Trophoblast cell (in vitro differentiated cells and primary cell): ENCODE data around the gene NUDT16L1.

Source experiments
- DNase-seq, 2 donors: peaks; one replicate each; pipeline ENCODE4 v3.0.0-alpha.2; 2016
- H2AFZ ChIP-seq: 2 replicates; pipeline ENCODE4 v1.6.1; 2013; ENCODE audit warnings: low read length, moderate library complexity, mild to moderate bottlenecking; ENCODE audit not compliant: insufficient read depth, poor library complexity
- H2AK5ac ChIP-seq: 2 replicates; pipeline ENCODE4 v1.6.1; 2013; ENCODE audit warnings: mild to moderate bottlenecking, low read length
- H2BK120ac ChIP-seq: 2 replicates; pipeline ENCODE4 v1.6.1; 2013; ENCODE audit warnings: low read length, mild to moderate bottlenecking, moderate library complexity; ENCODE audit not compliant: insufficient read depth, poor library complexity
- H2BK12ac ChIP-seq: 2 replicates; pipeline ENCODE4 v1.6.1; 2013; ENCODE audit warnings: mild to moderate bottlenecking, low read length, moderate library complexity
- H2BK5ac ChIP-seq: 2 replicates; pipeline ENCODE4 v1.6.1; 2013; ENCODE audit warnings: low read length, low read depth, moderate library complexity, mild to moderate bottlenecking; ENCODE audit not compliant: poor library complexity
- H3K14ac ChIP-seq: 2 replicates; pipeline ENCODE4 v1.6.1; 2013; ENCODE audit warnings: mild to moderate bottlenecking, low read length
- H3K18ac ChIP-seq: 2 replicates; pipeline ENCODE4 v1.6.1; 2013; ENCODE audit warnings: mild to moderate bottlenecking, low read length
- H3K23ac ChIP-seq: 2 replicates; pipeline ENCODE4 v1.6.1; 2013; ENCODE audit warnings: low read length
- H3K27ac ChIP-seq: 2 replicates; pipeline ENCODE4 v1.5.1; 2013; ENCODE audit warnings: low read depth, mild to moderate bottlenecking, inconsistent platforms, low read length, moderate library complexity
- H3K27me3 ChIP-seq: 2 replicates; pipeline ENCODE4 v1.6.1; 2013; ENCODE audit warnings: inconsistent platforms, mild to moderate bottlenecking, low read length, moderate library complexity; ENCODE audit not compliant: insufficient read depth
- H3K36me3 ChIP-seq, 2 experiments: 1 replicate in 1 of 2; 2 replicates in 1 of 2; pipeline ENCODE4 v1.6.1; 2013; ENCODE audit warnings: low read length in 2 of 2, mild to moderate bottlenecking in 2 of 2, moderate library complexity in 1 of 2; ENCODE audit not compliant: insufficient read depth in 2 of 2, control insufficient read depth in 1 of 2
- H3K4ac ChIP-seq: 2 replicates; pipeline ENCODE4 v1.6.1; 2013; ENCODE audit warnings: low read depth, mild to moderate bottlenecking, low read length, moderate library complexity
- H3K4me1 ChIP-seq, 2 experiments: 1 replicate in 1 of 2; 2 replicates in 1 of 2; pipeline ENCODE4 v1.6.1; 2013; ENCODE audit warnings: low read length in 2 of 2, mild to moderate bottlenecking in 2 of 2, moderate library complexity in 1 of 2; ENCODE audit not compliant: insufficient read depth in 2 of 2, control insufficient read depth in 1 of 2
- H3K4me2 ChIP-seq: 2 replicates; pipeline ENCODE4 v1.6.1; 2013; ENCODE audit warnings: inconsistent platforms, mild to moderate bottlenecking, low read length, moderate library complexity
- H3K4me3 ChIP-seq: 2 replicates; pipeline ENCODE4 v1.5.1; 2013; ENCODE audit warnings: mild to moderate bottlenecking, low read depth, low read length, inconsistent platforms
- H3K79me1 ChIP-seq: one replicate; pipeline ENCODE4 v1.6.1; 2013; ENCODE audit warnings: low read length
- H3K79me2 ChIP-seq: 2 replicates; pipeline ENCODE4 v1.6.1; 2013; ENCODE audit warnings: low read length, mild to moderate bottlenecking; ENCODE audit not compliant: control insufficient read depth, insufficient read depth, poor library complexity
- H3K9ac ChIP-seq: 2 replicates; pipeline ENCODE4 v1.6.1; 2013; ENCODE audit warnings: mild to moderate bottlenecking, low read length
- H3K9me3 ChIP-seq: 2 replicates; pipeline ENCODE4 v1.6.1; 2013; ENCODE audit warnings: low read depth, mild to moderate bottlenecking, control low read depth, inconsistent platforms, low read length; ENCODE audit not compliant: insufficient read depth
- H4K12ac ChIP-seq: 2 replicates; pipeline ENCODE4 v1.6.1; 2013; ENCODE audit warnings: low read depth, mild to moderate bottlenecking, low read length, moderate library complexity
- H4K8ac ChIP-seq: 2 replicates; pipeline ENCODE4 v1.6.1; 2013; ENCODE audit warnings: low read depth, mild to moderate bottlenecking, low read length, moderate library complexity
- H4K91ac ChIP-seq: one replicate; pipeline ENCODE4 v1.6.1; 2013; ENCODE audit warnings: low read depth, mild to moderate bottlenecking, low read length, moderate library complexity
- WGBS: extraction: QIAGEN DNeasy Blood & Tissue Kit; methylation state at CpG from one replicate; pipeline ENCODE4 v1.1.7; 2013; ENCODE audit warnings: missing lambda C conversion rate; ENCODE audit not compliant: insufficient read length, insufficient coverage; ENCODE audit errors: extremely low coverage; 5-methylcytosine and 5-hydroxymethylcytosine counted together

NUDT16L1 gene

GRCh38 chr16:4675864-4676786 is 17.2 kb upstream of the NUDT16L1 start:
- no peak for DNase-seq
- WGBS: no CpG with 5 or more reads among the region's 23 CpGs
- Histone ChIP-seq H2BK5ac (peak overlapping the region; percentile 67), H2AK5ac (peak overlapping the region; percentile 49), H3K14ac (peak overlapping the region; percentile 68), H2BK120ac (peak overlapping the region; percentile 47), H3K9me3 (no peaks in the 10 kb centered on the region), H3K4me3 (no peak overlapping the region), H3K36me3 (peaks cover 25 to 28% of the 10 kb centered on the region in 2 experiments), H3K27me3 (no peaks in the 10 kb centered on the region), H3K79me1 (peaks cover 17% of the 10 kb centered on the region), H3K18ac (peak overlapping the region; percentile 27), H4K91ac (peak overlapping the region; percentile 60), H3K23ac (no peak overlapping the region), H2BK12ac (peak overlapping the region; percentile 63), H3K4ac (no peak overlapping the region), H4K12ac (peak overlapping the region; percentile 19), H2AFZ (no peak overlapping the region), H3K9ac (no peak overlapping the region), H4K8ac (peak overlapping the region; percentile 78), H3K79me2 (peaks cover 2% of the 10 kb centered on the region), H3K4me2 (peak overlapping the region; percentile 34), H3K4me1 (peaks cover 26 to 31% of the 10 kb centered on the region in 2 experiments), H3K27ac (peak overlapping the region; percentile 75)

GRCh38 chr16:4676831-4677230 is 16.5 kb upstream of the NUDT16L1 start:
- Histone ChIP-seq H3K27me3 (no peaks in the 10 kb centered on the region), H4K91ac (peak overlapping the region; percentile 18), H3K36me3 (peaks cover 27 to 28% of the 10 kb centered on the region in 2 experiments), H2BK12ac (peak overlapping the region; percentile 4), H3K9ac (no peak overlapping the region), H3K4ac (no peak overlapping the region), H3K79me1 (peaks cover 17% of the 10 kb centered on the region), H3K18ac (peak overlapping the region; percentile 5), H3K9me3 (no peaks in the 10 kb centered on the region), H4K8ac (peak overlapping the region; percentile 1), H3K4me3 (no peak overlapping the region), H3K4me1 (peaks cover 26 to 31% of the 10 kb centered on the region in 2 experiments), H2BK5ac (no peak overlapping the region), H4K12ac (no peak overlapping the region), H3K23ac (no peak overlapping the region), H3K27ac (peak overlapping the region; percentile 75), H3K79me2 (peaks cover 2% of the 10 kb centered on the region), H2AFZ (no peak overlapping the region), H3K4me2 (no peak overlapping the region), H3K14ac (peak overlapping the region; percentile 18), H2AK5ac (no peak overlapping the region), H2BK120ac (no peak overlapping the region)
- WGBS: no CpG with 5 or more reads among the region's 11 CpGs
- DNase-seq: no peak

- Histone ChIP-seq H3K27ac (no peak overlapping the region), H3K4ac (no peak overlapping the region), H3K23ac (no peak overlapping the region), H3K4me2 (no peak overlapping the region), H4K8ac (no peak overlapping the region), H3K4me1 (peaks cover 26 to 31% of the 10 kb centered on the region in 2 experiments), H3K79me2 (peaks cover 2% of the 10 kb centered on the region), H3K79me1 (peaks cover 17% of the 10 kb centered on the region), H3K27me3 (no peaks in the 10 kb centered on the region), H2BK5ac (no peak overlapping the region), H2AFZ (no peak overlapping the region), H3K36me3 (peaks cover 31% of the 10 kb centered on the region in 2 experiments), H2BK120ac (no peak overlapping the region), H3K4me3 (no peak overlapping the region), H3K14ac (no peak overlapping the region), H3K9me3 (no peaks in the 10 kb centered on the region), H3K18ac (no peak overlapping the region), H3K9ac (no peak overlapping the region), H4K91ac (no peak overlapping the region), H2BK12ac (no peak overlapping the region), H4K12ac (no peak overlapping the region), H2AK5ac (no peak overlapping the region)
- DNase-seq: no peak
- no CpG with 5 or more reads among the region's 17 CpGs for WGBS
These were observed 16.0 kb upstream of the NUDT16L1 start for GRCh38 chr16:4677390-4677789.

- Histone ChIP-seq H3K9me3 (no peaks in the 10 kb centered on the region), H3K23ac (no peak overlapping the region), H3K27me3 (no peaks in the 10 kb centered on the region), H3K4ac (no peak overlapping the region), H2BK5ac (no peak overlapping the region), H4K8ac (no peak overlapping the region), H3K4me3 (no peak overlapping the region), H4K12ac (no peak overlapping the region), H4K91ac (peak overlapping the region; percentile 15), H3K79me1 (peaks cover 17% of the 10 kb centered on the region), H3K14ac (no peak overlapping the region), H3K4me1 (peaks cover 26 to 31% of the 10 kb centered on the region in 2 experiments), H2AK5ac (no peak overlapping the region), H2AFZ (no peak overlapping the region), H3K18ac (no peak overlapping the region), H3K79me2 (peaks cover 2% of the 10 kb centered on the region), H2BK12ac (no peak overlapping the region), H3K4me2 (no peak overlapping the region), H3K36me3 (peaks cover 35% of the 10 kb centered on the region in 2 experiments), H2BK120ac (no peak overlapping the region), H3K9ac (no peak overlapping the region), H3K27ac (no peak overlapping the region)
- no peak for DNase-seq
- no CpG with 5 or more reads among the region's 9 CpGs for WGBS
These were observed 15.4 kb upstream of the NUDT16L1 start for GRCh38 chr16:4677994-4678393.
